DMS114 treated with DMSO at 0.1 percent for 48 hours (cell line): ENCODE measurements around the gene COL4A1.

ENCODE experiments used
- DNase-seq: peaks from one replicate; lab custom pipeline; 2025; ENCODE audit not compliant: unreplicated experiment; lab: John Stamatoyannopoulos, UW

COL4A1 gene

DNA sequence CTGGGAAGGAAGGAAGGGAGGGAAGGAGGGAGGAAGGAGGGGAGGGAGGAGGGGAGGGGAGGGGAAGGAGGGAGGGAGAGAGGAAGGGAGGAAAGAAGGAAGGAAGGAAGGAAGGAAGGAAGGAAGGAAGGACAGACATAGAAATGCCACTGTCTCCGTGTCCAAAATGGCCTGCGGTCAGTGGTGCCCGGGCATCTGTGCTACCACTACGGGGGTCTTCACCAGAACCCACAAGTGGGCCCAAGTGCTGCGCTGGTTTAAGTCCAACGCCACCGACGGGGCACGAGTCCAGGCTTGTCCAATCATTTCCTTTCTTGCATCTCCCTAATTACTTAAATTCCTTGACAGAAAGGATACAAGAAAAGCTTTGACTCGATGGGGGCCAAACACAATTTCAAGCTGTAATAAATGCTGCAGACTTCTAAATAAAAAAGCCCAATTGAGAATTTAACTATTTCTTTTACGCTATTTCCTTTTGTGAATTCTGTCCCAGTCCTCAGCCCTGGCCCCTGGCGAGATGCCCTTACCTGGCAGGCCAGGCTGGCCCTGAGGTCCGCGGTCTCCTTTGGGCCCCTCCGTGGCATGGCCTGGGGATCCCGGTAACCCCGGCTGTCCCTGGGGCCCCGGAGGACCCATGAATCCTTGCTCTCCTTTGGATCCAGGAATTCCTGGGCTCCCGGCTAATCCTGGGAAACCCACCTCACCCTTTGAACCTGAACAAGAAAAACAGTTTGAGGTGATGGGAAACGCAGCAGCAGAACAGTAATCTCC lies 136.8 kb downstream of the COL4A1 start:
- DNase-seq, result no peak

DNA sequence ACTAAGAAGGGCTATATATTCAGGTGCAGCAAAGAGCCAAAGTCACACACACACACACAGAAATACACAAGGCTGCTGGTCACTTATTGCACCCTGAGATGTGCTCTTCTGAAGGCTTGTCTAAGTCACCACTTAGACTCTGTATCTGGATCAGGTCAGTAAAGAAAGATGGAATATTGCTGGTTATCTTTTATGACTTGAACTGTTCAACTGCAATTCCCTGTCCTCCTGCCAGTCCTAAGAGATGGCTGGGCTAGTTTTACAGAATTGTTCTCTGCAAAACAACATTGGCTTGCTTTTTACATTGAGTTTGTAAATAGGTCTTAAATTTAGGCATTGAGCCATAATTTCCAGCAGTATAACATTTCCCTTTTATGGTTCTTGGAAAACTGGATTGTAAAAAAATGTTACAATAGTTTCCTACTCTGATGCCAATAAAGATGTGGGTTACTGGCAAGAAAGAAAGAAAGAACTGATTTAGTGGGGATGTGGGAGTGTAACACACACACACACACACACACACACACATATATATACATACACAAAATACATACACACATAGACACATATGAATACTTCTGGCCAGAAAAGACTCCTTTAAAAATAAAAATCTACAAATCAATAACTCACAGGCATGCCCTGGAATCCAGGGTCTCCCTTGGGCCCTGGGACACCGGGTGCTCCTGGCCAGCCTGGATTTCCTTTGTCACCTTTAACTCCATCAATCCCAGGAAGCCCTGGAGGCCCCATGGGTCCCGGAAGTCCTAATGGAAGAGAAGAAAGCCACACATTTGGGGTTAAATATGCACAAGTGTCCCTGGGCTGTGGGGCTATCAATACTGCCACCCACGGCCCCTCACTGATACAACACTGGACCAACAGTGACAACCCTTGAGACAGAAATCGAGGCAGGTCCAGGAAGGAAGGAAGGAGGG lies 137.7 kb downstream of the COL4A1 start:
- no peak for DNase-seq

DNA sequence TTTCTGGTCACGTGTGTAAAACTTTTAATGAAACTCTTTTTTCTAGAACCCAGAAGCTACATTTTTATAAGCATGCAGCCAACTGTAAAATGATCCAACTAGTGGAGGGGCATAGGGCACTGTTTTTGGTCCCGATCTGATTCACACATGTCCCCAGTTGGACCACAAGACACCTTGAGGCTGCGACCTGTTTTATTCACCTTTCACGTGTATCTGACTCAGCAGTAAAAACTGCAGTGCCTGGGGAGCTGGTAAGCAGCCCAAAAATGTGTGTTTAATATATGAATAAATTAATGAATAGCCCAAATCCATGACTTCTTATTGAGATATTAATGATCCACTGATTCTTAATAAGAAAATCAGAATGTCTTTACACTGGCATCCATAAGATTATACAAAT lies 140.4 kb downstream of the COL4A1 start:
- no peak for DNase-seq

DNA sequence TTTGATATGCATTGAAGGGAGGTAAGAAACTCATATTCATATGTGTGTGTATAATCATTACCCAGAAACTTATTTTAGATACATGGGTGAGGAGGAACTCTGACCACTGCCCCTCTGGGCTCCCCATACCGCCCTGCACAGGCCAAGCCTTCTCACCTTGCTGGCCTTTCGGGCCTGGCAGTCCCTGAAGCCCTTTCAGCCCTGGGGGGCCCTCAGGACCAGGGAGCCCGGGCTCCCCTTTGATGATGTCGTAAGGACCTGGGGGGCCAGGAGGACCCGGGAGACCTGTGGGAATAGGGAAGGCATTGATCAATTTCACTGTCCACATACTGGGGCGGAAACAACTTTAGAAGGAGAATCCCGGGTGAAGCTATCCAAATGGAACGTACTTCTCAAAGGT lies 142.3 kb downstream of the COL4A1 start:
- no peak for DNase-seq

DNA sequence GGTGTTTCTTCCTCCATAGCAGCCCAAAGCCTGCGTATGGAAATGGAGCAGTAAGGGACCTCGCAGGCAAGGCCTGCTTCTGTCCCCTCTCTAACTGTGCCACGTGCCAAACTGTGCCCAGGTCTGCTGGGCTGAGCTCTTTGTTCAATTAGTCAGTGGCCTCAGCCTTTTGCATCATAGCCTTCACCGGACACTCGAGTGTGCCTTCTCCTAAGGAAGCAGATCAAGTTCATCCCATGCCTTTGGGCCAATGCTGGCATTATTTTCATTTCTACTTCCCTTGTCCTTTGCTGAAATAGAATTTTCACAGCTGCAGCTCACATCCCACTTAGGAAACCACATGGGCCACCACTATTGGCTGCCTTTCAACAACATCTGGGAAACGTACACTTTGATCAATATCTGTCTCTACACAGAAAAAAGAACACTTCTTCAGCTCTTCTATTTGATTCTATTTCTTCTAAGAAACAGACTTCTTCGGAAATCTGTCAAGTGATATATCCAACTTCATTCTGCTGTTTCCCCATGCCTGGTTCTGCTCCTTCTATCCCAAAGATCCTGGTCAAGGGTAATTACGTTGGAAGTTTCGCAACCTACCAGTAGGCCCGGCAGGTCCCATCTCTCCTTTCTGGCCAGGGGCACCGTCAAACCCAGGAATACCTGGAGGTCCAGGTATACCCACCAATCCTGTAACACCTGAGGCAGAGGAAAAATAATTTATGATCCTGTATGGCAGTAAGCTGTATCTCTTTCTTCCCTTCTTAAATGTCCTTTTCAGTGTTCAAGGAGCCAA lies 143.9 kb downstream of the COL4A1 start:
- DNase-seq, result no peak

DNA sequence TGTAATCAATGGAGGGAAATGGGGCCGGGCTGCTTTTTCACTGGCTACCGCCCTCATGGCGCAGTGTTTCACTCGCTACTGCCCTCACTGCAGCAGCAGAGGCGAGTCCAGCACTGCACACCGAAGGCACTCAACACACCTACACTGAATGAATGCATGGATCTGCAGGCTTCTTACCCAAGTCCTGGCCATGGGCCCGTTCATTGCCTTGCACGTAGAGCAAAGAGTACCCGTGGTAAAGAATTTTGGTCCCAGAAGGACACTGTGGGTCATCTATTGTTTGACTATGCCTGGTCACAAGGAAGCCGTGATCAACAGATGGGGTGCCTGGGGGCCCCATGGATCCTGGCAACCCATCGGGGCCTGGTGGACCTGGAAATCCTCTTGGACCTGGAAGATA lies 144.9 kb downstream of the COL4A1 start:
- DNase-seq, result no peak

DNA sequence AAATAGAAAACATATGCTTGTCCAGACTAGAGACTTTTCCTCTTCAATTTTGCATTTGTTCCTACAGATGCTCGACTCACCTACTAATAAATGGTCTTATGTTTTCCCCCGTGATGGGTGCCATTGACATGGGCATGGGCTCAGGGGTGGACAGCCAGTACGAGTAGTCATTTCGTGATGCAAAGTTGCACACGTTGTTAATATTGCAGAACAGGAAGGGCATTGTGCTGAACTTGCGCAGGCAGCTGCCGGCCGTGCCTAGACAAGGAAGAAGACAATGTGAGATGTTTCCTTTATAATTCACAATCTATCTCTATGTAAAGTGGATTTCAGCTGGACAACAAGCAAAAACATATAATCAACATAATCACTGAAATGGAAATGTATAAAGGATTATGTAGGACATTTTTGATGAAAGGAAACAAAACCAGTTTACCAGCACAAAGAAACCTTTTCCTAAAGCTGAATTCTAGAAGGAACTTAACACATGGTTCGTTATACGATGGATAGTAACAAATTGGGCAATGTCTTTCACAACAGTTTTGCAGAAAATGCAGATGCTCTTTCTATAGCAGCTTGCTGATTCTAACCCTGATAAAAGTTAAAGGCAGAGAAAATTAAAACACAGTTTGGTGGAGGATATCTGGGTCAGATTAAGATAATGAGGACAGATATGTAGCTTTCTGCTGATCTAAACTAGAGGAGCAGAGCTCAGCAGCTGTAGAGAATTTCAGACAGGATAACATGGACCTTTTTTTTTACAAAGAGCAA lies 145.7 kb downstream of the COL4A1 start:
- no peak for DNase-seq

DNA sequence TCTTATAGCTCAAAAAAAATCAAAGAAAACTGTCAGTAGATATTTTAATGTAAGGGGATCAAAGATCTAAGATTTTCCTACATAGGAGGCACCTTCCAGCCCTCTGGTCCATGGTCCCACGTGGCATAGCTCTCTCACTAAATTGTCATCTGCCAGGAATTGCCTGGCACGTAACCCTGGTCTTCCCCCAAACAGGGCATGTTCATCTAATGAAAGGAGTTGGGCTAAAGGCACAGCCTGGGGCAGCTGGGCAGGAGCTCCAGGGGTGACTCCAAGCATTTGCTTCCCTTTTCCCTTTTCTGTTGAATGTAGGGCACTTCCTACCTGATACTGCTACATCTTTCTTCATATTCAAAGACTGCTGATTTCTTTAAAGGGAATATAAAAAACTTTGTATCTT lies 148.7 kb downstream of the COL4A1 start:
- no peak for DNase-seq

DNA sequence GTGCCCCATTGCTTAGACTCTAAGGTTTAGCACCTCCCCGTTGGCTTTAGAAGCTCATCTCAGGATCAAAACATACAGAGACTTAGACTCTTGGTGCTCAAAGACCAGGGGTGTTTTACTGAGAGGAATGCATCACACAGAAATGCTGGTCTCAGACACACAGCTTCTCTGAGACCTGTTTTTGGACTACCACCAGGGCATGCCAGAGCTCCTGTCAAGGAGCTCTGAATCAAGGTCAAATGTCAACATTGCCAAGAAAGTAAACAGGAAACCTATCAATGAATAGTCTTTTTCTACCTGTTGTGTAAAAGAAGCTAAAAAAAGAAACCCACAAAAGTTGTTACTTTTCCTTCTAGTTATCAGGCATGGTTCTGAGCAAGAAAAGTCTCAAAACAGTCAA lies 149.2 kb downstream of the COL4A1 start:
- DNase-seq, result no peak

DNA sequence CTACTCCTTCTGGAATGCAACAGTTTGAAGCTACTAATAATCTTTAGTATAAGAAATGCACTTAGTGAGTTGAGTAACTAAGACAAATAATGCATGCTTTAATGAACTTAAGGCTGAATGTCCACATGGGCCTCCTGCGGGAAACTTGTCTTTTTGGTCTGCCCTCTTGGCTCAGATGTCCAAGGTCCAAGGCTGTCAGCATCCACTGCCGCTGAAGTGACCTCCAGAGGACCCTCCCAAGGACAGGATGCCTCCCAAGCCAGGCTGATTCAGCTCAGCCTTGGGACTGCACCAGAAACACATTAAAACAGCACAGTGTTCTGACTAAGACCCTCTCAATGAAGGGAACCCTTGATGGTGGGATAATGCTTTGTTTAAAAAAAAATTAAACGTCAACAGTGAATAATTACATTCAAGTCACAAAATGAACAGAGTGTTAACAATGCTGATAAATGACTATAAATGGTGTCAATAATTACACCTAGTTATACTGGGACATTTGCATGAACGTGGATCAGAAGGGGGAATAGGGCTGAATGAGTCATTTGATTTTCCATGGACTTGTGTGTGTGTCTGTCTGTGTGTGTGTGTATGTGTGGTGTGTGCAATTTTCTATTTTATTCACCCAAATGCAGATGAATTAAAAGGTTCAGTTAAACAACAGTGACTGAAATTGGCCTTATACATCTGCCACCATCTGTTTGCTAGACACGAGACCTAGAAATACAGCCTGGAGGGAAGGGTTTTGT lies 150.5 kb downstream of the COL4A1 start:
- no peak for DNase-seq

DNA sequence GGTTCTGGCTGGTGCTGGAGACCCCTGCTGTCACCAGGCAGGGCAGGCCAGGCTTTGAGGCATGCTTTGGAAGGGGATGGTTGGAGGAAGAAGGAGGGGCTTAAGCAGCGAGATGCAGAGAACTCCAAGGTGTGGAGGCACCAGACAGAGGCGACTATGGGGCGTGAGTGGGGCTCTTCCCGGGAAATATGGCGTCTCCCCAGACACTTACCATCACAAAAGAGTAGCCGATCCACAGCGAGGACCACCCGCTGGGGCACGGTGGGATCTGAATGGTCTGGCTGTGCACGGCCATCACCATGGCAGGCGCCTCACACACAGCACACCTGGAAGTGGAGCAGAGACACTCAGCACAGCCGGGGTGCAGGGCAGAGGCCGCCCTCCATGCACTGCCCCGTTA lies 151.9 kb downstream of the COL4A1 start:
- DNase-seq, result no peak

DNA sequence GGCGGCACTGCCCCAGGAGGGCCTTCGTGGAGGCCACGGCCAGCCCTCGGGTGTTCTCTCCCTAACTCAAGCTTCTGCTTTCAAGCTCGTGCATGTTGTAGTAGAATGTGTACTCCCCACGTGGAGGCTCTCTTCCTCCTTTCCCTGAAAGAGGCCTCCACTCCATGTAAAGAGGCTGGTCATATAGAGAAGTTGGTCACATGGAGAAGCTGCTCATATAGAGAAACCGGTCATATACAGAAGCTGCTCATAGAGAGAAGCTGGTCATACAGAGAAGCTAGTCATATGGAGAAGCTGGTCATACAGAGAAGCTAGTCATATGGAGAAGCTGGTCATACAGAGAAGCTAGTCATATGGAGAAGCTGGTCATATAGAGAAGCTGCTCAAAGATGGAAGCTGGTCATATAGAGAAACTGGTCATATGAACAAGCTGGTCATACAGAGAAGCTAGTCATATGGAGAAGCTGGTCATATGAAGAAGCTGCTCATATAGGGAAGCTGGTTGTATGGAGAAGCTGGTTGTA lies 152.5 kb downstream of the COL4A1 start:
- no peak for DNase-seq

DNA sequence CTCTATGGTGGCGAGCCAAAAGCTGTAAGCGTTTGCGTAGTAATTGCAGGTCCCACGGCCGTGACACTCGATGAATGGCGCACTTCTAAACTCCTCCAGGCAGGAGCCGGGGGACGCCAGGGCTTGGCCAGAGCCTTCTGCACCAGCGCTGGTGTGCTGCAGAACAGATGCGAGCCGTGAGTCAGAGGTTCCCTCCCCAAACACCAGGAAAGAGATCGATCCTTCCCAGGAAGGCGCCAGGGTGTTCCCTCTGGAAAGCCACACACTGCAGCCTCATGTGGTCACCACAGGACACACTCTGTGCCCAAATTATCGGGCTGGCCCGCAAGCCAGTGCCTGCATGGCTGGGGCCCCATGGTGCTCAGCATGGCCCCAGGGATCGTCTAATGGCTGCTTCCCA lies 154.6 kb downstream of the COL4A1 start:
- no peak for DNase-seq

DNA sequence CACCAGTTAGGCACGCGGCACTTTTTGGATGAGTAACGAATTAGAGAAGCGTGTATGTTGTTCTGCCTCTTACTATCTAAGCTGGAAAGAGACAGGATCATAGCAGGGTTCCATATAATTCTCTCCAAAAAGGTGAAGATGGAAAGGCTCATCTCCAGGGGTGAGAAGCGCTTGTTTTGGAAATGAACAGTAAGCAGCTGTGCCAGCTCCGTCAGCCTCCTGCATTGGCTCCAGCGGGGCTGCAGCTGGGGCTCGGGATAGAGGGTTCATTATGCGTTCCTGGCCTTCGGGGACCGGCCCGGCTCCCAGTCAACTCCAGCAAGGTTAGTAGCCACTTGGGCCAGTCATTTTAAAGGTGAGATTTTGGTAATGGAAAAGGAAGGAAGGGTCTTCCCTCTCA lies 155.5 kb downstream of the COL4A1 start:
- DNase-seq, result no peak

DNA sequence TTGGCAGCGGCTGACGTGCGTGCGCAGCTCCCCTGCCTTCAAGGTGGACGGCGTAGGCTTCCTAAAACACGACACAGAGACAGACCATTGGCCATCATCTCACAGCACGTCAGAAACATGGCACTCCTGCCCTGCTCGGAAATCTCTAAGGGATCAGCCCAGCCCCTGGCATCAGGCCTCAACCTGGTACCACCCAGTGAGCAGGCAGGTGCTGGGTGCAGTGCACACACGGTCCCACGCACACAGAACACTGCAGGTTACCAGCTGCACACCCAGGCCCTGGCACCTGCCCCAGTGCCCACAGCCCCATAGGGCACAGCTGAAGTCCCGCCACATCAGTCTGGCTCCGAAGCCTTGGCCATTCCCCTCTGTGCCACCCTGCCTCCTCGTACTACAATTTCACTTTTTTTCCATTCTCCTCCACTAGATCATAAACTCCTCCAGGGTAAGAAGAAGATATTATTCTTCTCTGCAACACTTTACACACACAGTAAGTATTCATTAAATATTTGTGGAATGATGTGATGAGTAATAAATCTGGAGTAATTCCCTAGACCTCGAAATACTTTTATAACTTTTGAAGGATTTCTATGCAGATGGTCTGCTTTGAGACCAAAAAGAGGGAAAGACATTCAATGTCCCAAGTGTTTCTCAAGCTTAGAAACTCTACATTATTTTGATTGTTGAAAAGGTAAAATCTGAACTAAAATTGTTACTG lies 156.4 kb downstream of the COL4A1 start:
- no peak for DNase-seq

DNA sequence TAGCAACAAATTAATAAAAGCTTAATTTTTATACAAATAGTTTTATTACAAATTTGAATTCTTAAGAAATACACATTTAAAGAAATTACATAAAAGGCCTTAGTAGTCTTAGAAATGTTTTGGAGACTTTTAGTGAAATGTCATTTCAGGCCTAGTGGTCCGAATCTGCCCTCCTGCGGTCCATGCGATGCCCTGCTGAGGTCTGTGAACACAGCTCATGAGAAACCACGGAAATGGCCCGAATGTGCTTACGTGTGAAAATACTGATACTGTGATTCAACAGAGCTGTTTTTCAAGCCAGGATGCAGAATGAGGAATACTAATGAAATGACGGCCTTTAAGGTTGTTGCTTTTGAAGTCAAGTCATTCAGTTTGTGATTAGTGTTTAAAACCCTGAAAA lies 157.9 kb downstream of the COL4A1 start:
- no peak for DNase-seq

DNA sequence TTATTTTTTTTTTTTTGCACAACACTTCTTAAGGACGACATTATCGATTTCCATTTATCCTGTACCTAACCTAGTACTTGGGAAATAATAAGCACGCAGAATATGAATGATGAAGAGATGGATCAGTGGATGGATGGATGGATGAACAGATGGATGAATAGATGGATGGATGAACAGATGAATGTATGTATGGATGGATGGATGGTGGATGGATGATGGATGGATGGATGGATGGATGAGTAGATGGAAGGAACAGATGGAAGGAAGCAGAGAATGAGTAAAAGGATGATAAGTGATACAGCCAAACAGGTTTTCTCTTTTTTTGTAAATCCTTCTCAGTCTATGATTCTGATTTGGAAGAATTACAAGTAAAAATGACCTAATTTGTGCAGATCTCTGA lies 166.9 kb downstream of the COL4A1 start:
- no peak for DNase-seq

DNA sequence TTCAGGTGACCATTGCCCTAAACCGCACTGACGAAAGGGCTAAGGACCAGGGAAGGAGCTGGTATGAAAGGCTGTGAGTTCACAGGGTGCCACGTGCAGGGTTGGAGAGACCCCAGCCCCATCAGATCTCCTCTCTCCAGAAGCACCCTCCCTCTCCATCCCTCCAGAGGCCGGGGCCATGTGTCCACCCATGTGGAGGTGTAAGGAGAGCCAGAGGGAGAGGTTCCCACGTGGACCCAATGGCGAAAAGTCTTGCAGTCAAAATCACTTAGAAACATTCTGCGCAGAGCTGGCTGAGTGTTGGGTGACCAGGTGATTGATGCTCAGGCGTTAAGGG lies 168.3 kb downstream of the COL4A1 start:
- no peak for DNase-seq

DNA sequence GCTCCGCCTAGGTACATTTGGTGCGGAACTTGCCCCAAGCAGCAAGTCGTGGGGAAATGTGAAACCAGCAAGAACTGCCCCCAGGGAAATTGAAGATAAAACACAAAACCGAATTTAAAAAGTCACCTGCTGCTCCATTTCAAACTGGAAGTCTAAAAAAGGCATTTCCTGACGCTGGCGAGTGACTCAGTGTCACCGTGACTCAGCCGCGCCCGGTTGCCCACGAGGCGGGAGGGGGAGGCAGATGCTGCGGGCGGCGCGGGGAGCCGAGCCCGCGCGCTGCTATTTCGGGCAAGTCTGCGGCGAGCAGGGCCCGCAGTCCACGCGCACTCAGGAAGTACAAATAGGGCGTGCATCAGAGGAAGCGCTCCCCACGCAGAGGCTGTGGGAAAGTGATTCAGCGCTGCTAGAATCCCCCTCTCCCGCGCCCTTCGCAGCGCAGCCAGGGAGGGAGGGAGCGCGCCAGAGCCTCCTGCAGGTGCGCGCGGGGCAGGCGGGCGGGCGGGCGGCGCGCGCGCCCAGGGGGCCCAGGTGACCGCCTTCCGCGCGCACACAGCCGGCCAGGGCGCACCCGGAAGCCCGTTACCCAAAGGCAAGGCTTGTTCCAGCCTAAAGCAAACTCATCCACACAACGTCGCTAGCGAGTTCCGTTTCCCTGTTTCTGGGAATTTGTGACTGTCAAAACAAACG lies 168.8 kb downstream of the COL4A1 start:
- DNase-seq, result no peak
